Measurements from ENCODE around the gene ADCY9. TPM values are rescaled to one million over a fixed set of nuclear protein-coding genes. Genes with fewer than 3 reads are reported as not detected.
A peak's percentile ranks its signal among the peaks of the same experiment; 100 is the strongest.
"Not testable (repeated sequence)": the region's sequence is repeated elsewhere in the genome, so short reads cannot be mapped to it uniquely, and the experiment has no call there.

ADCY9 gene
- total and polyA plus RNA-seq, 12 donors, result 2.3 to 37.6 (median 17.8) TPM

- DNase-seq, result peak in 1 of 7 donors; percentile 33
These were observed 34.7 kb downstream of the ADCY9 start for GRCh38 chr16:4081521-4082021.

GRCh38 chr16:4081047-4081446 is 35.2 kb downstream of the ADCY9 start:
- WGBS, 4 donors, result 68 to 82% (median 77%) methylated on average over 9 to 10 of the region's 10 CpGs
- H3K4me3 ChIP-seq, result no peak overlapping the region
- H3K9me3 ChIP-seq (replicated peaks in 1 of 3), result no peaks in the 10 kb centered on the region
- H3K36me3 ChIP-seq (replicated peaks in 1 of 2), result no peaks in the 10 kb centered on the region
- no peak for TF ChIP-seq CTCF (IDR thresholded peaks at IDR 0.05)
- no peaks in the 10 kb centered on the region for H3K4me1 ChIP-seq (replicated peaks in 1 of 2)
- DNase-seq, result peak in 1 of 7 donors; percentile 48
- no peaks in the 10 kb centered on the region for H3K27me3 ChIP-seq
- no peak overlapping the region for H3K27ac ChIP-seq
- intact Hi-C loops (cut with DNase I), result no loop called here

More at GRCh38 chr16:4081521-4082021, 34.7 kb downstream of the ADCY9 start:
- H3K9me3 ChIP-seq (replicated peaks in 1 of 3), result no peaks in the 10 kb centered on the region
- WGBS, 4 donors, result 59 to 75% (median 72%) methylated on average over 13 of the region's 13 CpGs
- no peaks in the 10 kb centered on the region for H3K36me3 ChIP-seq (replicated peaks in 1 of 2)
- intact Hi-C loops (cut with DNase I), result no loop called here
- H3K4me3 ChIP-seq, result no peak overlapping the region
- H3K27me3 ChIP-seq, result no peaks in the 10 kb centered on the region
- H3K27ac ChIP-seq, result no peak overlapping the region
- no peaks in the 10 kb centered on the region for H3K4me1 ChIP-seq (replicated peaks in 1 of 2)
- no peak for TF ChIP-seq POLR2A (IDR thresholded peaks at IDR 0.05)
- TF ChIP-seq CTCF (IDR thresholded peaks at IDR 0.05), result no peak

- WGBS, 4 donors, result 71 to 88% (median 86%) methylated on average over 6 of the region's 6 CpGs
- Histone ChIP-seq H3K4me1 (replicated peaks in 1 of 2) (no peaks in the 10 kb centered on the region), H3K4me3 (no peak overlapping the region), H3K36me3 (replicated peaks in 1 of 2) (no peaks in the 10 kb centered on the region), H3K27ac (no peak overlapping the region), H3K9me3 (replicated peaks in 1 of 3) (no peaks in the 10 kb centered on the region), H3K27me3 (no peaks in the 10 kb centered on the region)
- TF ChIP-seq CTCF (IDR thresholded peaks at IDR 0.05), result no peak
- TF ChIP-seq POLR2A (IDR thresholded peaks at IDR 0.05), result no peak
- peak in 1 of 7 donors; percentile 20 for DNase-seq
- intact Hi-C loops (cut with DNase I), result no loop called here
These were observed 39.0 kb downstream of the ADCY9 start for GRCh38 chr16:4077174-4077649.

GRCh38 chr16:4075534-4075933 is 40.7 kb downstream of the ADCY9 start:
- intact Hi-C loops (cut with DNase I), result no loop called here
- 92 to 95% (median 93%) methylated on average over 7 of the region's 7 CpGs for WGBS, 4 donors
- Histone ChIP-seq H3K36me3 (replicated peaks in 1 of 2) (no peaks in the 10 kb centered on the region), H3K4me3 (no peak overlapping the region), H3K4me1 (replicated peaks in 1 of 2) (no peaks in the 10 kb centered on the region), H3K9me3 (replicated peaks in 1 of 3) (no peaks in the 10 kb centered on the region), H3K27ac (no peak overlapping the region), H3K27me3 (no peaks in the 10 kb centered on the region)
- TF ChIP-seq POLR2A (IDR thresholded peaks at IDR 0.05) (no peak), CTCF (IDR thresholded peaks at IDR 0.05) (no peak)
- peak in 1 of 7 donors; percentile 14 for DNase-seq

- H3K4me1 ChIP-seq (replicated peaks in 1 of 2); intact Hi-C loops (cut with DNase I); H3K4me3 ChIP-seq; H3K27me3 ChIP-seq; H3K36me3 ChIP-seq (replicated peaks in 1 of 2); H3K9me3 ChIP-seq (replicated peaks in 1 of 3); H3K27ac ChIP-seq: not testable (repeated sequence)
- peak in 1 of 7 donors; percentile 17 for DNase-seq
- WGBS, 4 donors, result 93 to 99% (median 95%) methylated on average over 9 of the region's 9 CpGs
These were observed 43.1 kb downstream of the ADCY9 start for GRCh38 chr16:4073150-4073549.
